OCI-M2 (cell line): ENCODE results near the gene PNMA1.
A peak's percentile ranks its signal among the peaks of the same experiment; 100 is the strongest.

ENCODE experiments used
- DNase-seq: peaks from one replicate; lab custom pipeline; 2025; ENCODE audit not compliant: unreplicated experiment; lab: John Stamatoyannopoulos, UW

The PNMA1 gene, protein sequence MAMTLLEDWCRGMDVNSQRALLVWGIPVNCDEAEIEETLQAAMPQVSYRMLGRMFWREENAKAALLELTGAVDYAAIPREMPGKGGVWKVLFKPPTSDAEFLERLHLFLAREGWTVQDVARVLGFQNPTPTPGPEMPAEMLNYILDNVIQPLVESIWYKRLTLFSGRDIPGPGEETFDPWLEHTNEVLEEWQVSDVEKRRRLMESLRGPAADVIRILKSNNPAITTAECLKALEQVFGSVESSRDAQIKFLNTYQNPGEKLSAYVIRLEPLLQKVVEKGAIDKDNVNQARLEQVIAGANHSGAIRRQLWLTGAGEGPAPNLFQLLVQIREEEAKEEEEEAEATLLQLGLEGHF

DNA sequence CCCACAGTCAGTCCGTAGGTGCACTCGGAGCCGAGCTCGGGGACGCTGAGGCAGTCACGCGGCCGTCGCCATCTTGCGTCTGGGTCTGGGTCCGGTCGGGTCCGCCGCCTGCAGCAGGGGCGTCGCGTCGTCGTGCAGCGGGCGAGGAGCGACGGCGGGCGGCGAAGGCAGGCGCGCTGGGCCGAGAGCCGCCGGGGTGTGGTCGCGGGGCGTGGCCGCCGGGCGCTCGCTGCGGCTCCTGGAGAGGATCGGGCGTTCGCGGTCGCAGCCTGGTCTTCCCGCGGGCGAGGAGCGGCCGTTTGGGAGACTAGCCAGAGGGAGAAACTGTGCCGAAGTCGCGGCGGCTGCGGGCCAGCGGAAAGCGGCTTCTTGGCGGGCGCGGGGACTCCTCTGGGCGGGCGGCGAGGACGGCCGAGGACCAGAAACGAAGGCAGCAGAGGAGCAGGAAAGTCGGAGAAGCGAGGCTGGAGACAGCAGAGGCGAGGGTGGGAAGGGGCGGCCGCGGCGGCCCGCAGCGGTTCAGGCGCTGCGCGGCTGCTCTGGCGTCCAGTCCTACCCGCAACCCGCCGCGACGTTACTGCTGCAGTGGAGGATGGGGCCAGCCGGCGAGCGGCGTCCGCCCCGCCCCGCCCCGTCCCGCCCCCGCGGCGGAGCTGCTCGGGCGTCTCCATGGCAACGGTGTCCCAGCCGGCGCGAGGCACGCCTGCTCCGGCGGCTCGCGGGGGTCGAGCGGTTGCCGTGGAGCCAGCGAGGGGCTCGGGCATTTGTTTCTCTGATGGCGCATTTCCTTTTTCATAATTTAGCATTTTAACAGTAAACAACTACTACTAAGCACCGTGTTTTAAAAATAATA, at the start of gene PNMA1:
PNMA1 (minus strand) TSS at position 582 of the 853 bp plus-strand sequence. CDS start 745 bp downstream, outside the sequence.
- DNase-seq = peak; percentile 91

DNA sequence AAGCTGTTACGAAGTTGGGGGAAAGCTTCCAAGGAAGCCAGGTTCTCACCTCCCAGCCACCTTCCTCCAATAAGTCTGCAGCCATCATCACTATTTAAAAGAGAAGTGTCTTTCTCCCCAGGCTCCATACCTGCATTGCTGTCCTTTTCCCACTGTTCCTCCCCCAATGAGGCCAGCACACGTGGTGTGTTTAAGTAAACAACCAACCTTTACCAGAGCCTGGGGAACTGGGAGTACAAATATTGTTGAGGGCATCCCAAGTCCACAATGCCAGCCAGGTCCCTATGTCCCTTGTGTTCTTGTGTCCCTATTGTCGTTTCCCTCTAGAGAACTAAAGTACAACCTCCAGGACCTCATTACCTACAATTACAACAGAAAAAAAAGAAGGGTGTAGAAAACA, 49.2 kb upstream of the PNMA1 start:
- DNase-seq = no peak

DNA sequence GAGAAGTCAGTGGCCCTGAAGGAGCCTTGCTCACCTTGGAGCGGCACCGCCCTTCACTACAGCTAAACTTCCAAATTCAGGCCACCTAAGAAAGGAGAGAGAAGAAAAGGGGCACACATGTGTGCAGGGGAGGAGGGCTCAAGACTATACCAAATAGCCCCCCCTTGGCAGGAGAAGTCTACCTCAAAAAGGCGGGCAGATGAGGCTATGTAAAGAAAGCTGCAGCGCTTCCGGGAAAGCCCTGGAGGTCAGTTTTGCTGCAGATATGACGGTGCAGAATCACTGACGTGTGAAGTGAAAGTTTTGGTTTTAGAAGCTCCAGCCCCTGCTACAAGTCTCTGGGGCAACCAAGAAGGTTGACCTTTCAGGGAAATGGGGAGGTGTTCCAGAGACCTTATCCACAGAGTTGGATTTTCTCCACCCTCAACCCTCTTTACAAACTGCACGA, 48.2 kb upstream of the PNMA1 start:
- DNase-seq = no peak

DNA sequence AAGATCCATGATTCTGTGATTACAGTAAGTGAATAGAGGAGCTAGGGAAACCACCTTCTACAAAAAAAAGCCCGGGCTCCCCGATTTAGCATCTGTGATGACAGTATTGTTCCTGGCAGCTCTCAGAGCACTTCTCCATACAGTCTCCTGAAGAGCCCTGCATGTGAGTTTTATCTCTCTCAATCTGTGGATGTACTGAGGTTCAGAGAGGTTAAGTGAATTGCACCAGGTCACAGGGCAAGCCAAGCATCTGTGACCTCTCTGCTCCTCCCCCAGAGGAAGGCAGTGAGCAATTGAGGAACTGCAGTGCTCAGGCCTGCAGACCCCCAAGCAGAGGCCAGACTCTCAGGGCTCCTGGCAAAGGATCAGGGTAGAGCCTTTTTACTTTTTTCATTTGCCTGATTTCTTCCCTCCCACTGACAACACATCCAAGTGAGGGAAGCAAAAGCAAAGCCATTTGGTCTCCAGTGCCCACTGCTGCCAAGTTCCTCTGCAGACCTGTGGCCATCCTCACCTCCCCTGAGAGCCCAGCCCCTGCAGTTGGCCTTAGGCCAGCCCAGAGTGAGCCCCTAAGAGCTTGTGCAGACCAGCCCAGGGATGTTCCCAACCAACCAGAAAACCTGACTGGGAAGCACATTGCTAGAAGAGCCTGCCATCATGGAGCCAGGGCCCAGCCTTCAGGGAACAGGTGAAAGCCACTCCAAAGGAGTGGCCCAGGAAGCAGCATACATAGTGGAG, 47.6 kb upstream of the PNMA1 start:
- DNase-seq = no peak

DNA sequence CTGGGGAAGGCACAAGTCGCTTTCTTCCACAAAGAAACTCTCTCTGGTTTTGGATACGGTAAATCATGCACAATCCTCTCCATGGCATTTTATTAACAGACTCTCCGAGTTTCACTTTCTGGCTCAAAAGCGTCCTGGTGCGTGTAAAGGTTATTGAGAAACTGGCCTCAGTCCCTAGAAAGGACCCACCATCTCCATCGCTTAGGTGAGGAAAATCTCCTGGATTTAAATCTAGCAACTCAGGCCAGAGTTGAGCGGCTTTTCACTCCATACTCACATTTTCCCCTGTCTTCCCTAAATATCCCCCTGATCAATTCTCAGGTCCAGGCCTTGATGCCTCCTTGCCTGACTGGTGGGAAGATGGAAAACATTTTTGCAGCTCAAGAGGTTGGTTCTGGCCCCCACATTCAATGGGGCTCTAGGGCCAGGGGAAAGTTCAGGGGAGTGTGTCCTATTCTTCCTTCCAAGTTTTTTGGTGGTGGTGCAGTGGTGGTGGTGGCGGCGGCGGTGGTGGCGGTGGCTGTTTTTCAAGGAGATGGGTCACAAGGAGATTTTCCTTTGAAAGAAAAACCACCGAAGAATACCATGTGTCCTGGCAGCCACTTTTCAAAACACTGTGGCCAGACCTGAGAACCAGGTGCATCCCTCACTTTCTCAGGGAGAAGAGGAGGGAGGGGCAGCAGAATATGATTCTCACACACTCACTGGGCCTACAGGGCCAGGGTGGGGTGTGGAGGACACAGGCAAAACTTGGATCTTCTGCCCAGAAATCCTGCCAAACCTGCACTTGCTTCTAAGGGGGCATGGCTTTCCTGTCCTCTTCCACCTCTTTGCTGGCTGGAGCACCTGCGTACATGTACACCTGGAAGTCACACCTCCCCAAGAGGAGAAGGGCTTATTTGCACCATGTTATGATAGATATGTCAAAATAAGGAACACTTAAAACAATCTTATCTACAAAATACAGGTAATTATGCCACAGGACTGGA, 46.7 kb upstream of the PNMA1 start:
- no peak for DNase-seq

DNA sequence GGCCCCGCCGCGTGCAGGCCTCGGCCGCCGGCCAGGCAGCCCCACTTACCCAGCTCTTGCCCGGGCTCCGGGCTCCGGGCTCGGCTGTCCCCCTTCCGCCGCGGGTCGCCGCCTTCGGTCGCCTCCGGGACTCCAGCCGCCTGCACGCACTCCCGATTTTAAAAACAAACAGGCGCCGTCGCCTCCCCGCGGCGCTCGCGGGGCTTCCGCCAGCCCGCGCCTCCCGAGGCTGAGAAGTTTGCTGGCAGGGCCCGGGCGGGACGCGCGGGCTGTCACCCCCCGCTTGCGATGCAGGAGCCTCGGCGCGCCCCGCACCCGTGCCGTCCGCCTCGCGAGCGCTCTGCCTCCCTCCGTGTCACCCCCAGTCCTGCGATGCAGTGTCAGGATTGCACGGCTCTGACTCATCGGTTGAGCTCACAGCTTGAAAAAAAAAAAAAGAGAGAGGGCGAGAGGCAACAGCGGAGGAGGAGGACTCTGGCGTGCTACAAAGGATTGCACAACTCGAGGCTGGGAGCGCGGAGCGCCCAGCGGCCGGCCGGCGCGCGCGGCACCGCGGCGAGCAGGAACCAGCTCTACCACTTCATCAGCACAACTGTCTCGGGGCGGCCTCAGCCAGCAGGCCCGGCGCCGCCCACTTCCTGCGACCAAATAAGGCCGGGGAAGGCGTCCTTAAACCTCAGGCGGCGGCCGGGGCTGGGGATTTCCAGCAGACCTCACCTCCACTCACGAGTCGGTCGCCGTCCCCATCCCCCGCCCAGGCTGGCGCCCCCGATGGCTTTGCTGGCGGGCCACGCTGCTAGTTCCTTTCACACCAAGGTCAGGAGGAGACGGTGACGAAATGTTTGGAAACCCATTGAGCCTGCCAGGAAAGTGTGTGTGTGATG, 45.8 kb upstream of the PNMA1 start:
- DNase-seq = peak; percentile 62

DNA sequence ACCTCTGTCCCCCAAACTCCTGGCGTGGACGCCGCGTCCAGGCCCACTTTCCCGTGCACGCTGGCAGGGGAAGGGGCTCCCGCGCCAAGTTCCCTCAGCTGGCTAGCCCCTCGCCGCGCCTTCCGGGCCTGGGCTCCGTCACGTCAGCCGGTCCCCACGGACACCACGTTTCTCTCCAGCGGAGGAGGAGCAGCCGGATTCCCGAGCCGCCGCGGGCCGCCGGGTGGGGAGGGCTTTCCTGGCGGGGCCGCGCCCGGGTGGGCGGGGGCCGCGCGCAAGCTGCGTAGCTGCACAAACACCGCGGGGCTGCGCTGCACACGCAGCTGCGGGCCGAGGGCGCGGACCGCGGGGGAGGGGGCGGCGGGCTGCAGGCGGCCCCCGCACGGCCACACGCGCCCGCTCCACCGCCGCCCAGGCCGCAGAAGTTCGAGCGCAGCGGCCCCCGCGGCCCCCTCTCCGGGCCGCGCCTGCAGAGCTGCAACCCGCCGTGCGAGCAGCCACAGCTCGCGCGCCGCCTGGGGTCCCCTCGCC, 45.1 kb upstream of the PNMA1 start:
- DNase-seq = no peak

DNA sequence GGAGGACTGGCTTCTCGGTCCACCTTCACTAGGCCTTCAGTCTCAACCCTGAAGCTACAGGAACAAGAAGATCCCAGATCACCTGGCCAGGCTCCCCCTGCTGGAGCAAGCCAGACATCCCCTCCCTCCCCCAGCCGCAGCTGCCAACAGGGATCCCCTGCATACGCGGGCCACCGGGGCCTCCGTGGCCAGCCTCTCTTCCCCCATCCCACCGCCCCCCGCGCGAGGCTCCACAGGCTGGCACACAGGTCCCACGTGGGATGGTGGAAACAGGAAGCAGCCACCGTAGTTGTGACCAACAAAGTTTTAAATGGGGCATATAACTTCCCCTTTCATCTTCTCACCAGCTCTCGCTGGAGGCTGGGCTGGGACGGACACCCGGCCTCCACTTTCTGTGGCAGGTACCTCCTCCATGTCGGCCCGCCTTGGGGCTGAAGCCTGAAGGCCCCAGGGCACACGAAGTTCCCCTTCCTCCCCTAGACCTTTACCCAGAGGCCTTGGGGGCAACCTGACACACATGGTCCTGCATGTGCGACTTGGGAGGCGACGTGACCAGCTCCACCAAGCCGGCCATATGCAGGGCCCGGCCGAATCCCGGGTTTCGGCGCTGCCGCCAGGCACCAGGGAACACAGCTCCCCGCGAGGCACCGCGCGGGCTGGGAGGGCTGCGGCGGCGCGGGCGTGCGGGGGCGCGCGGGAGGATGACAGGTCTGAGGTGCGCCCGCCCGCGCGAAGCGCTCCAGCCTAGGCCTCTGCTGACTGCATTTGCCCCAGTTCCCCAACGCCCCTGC, 44.4 kb upstream of the PNMA1 start:
- DNase-seq = no peak

DNA sequence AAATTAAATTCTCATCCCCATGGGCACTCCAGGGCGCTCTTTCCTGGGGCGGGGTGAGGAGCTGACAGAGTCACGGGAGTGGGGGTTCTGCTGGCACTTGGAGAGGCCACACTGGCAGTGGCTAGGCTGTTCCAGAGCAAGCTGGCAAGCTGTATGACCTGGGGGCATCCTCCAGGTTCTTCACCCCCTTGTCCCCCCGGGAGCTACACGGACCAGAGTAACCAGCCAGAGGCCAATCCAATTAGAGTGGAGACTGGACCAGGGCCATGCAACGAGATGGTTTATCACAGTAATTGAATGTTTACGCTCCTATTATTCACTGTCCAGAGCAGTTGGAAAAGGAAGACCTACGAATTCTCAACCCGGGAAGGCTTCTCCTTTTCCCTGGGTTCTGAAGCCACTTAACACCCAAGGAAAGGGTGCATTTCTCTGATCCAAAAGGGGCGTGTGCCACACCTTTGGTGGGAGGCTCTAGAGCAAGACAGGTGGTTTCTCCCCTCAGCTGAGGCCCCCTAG, 43.8 kb upstream of the PNMA1 start:
- DNase-seq = no peak

DNA sequence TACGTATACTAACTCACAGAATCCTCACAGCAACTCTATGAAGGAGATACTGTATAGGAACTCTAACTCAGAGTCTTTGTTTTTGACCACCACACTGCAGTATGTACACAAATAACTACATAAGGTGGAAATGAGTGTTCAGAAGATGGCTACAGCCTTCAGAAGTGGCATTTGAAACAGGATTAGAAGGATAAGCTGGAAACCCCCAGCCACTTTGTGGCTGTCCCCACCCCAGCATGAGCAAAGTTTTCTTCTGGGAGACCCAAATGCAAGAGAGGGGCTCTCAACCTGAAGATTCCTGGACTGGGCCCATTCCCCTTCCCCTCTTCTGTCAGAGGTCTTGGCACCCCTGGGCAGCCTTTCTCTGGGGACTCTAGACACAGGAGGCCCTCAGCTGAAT, 43.2 kb upstream of the PNMA1 start:
- no peak for DNase-seq

DNA sequence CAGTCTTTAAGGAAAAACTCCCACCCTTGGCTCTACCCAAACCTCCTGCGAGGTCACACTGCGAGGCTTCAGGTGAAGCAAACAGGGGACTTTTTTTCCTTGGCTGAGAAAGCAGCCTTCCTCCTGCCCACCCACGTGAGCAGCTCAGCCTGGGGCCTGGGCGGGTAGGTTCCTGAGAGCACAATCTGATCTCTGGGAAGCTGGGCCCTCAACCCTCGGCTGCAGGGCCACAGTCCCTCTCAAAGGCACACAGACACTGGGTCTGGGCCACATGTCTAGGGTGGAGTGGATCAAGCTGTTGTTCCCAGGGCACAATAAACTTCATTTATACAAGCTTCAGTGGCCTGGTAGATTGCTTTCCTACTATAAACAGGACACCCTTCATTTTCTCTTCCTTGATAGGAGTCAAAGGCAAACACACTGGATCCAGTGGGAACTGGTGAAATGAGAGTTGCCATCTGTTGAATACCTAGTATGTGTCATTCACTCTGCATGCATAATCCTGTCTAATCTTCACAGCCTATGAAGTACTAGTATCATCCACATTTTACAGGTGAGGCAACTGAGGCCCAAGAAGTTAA, 41.3 kb upstream of the PNMA1 start:
- DNase-seq = no peak

DNA sequence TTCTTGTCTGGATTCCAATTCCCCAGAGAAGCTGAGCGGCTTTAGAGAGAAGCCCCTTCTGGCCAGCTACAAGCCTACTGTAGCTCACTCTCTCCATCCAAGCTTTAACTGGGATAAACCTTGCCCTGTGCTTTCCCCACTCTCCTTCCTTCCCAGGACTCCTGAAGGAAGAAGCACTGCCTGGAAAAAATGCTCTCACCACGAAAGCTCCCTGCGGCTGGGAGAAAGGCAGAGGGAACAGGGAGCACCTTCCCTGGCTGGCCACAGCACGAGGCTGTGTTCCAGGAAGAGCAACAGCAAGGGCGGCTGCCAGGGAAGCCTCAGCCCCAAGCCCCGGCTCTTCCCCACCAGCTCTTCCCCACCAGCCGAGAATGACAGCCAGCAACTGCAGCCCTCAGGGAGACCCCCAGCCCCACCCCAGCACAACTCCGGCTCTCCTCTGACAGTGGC, 40.8 kb upstream of the PNMA1 start:
- no peak for DNase-seq

DNA sequence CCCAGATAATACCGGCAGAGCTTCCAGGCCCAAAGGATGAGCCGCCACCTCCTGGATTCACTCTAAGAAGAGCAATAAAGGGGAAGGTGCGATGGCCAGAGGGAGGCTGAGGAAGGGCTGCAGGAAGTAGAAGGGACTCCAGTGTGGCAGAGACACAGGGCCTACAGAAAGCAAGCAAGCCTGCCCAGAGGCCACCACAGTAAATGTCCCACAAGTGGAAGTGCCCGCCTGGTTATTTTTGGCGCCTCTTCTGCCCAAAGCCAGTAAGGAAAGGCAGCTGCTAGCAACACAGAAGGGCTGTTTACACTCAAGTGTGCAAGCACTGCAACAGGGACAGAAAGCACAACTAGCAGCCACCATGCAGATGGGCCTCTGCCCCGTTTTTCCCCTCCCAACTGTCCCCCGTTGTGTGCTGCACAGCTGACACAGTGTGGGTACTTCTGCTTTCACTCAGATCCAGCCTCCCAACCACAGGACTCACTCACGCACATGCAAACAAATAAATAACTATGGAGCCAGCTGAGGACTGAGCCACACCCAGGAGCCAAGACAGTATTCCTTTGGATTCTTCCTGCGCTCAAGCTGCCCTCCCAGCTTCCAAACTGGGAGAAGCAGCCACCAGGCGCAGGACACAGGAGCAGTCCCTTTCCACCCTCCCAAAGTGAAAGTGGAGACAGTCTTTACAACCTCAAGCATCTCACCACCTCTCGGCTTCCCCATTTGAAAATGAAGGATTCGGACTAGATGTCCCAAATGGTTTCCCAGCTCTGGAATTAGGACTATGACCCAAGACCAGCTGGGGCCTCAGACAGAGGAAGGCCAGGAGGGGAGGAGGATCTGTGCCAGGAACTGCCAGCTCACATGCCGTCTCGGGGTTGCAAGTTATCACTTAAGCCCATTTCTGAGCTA, 40.0 kb upstream of the PNMA1 start:
- no peak for DNase-seq

DNA sequence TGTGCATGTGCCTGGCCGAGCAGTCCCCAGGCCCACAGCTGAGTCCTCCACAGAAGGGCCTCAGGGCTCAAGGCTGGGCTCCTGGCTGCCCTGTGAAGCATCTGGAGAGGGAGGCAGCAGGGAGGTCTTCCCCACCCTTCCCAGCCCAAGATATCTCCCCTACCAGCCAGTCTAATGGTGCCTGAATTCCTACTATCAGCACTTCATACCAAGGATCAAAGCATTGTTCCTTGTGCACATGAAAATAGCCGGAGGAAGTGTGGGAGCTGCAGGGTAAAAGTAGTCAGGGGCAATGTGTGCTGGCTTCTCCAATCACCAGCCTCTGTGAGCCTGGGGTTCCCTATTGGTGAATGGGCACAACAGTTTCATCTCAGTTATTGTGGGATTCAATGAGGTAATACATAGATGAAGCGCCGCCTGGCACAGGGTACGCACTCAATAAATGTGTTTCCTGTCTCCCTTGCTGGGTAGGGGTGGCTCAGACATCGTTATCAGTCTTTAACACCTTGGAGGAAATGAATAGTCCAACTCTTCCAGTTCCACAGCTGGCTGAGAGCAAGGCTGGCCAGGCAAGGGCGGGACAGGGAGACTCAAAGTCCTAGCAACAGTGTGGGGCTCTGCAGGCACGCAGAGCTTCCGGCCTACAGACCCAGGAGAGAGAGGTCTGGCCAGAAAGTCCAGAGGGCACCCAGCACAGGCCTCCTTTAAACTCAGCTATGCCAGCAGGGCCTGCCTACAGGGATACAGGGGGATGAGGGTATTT, 39.1 kb upstream of the PNMA1 start:
- peak; percentile 73 for DNase-seq

DNA sequence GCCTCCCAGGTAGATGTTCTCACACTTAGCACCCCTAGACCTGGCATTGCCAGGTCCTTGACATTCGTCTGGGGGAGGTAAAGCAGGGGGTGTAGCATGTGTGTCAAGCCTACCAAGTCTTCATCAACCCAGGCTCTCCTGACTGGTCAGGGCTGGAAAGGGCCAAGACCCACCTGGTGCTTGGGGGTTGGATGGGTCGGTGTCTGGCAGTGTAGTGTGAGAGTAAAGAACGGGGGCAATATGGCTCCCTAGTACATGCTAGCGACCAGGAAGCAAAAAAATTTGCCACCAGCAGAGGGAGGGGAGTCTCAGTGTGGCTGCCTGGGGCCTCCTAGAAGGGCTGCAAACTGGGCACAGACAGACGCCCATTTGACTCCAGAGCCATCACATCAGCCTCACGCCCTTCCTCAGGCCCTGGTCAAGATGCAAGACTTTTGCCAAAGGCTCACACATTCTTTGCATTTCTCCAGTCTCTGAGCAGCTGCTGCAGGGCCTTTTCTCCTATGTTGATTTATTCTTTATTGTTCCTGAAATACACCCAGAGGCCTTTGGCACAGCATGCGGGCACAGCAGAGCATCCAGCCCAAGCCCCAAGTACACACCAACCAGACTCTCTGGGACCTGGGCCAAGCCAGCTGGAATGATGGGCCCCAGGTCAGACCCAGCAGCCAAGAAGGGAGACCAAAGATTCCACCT, 38.3 kb upstream of the PNMA1 start:
- no peak for DNase-seq
